ENCODE results near the gene CNTRL.
A peak's percentile ranks its signal among the peaks of the same experiment; 100 is the strongest.
"Not testable (repeated sequence)": the region's sequence is repeated elsewhere in the genome, so short reads cannot be mapped to it uniquely, and the experiment has no call there.

Gene CNTRL

DNA sequence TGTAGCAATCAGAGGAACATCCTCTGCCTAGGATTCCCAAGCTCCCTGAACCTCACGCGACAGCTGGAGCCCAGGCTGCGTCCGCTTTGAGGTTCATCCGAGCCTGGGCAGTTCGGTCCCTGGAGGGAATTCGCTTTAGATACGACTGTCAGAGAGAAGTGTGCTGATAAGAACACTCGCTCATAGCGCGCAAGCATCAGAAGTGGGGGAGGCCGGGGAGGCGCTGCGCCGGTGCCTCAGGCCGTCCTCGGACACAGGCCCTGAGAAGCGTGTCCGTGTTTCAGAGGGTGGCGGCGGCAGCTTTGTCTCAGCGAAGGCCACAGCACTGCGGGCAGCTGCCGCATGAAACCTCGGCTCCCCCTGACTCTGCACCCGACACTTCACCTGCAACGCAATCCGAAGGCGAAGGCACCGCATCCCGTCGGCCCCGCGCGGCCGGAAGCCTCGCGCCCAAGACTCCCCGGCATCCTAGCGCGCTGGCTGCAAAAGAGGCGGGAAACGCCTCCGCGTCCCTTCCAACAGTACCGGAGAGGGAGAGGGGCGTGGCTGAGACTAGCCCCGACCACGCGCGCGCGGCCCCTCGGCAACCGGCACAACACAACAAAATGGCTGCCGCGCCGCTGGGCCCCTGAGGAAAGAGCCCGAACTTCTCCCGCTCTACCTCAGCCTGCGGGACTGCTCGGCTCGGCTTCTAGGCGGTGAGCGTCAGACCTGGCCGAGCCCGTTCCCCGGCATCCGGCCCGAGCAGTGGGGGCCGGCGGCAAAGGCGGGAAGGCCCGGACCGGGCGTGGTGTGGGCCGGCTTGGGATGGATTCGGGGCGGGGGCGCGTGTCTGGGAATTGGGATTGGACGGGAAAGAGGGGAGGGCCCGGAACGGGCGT is at the start of gene CNTRL:
Gene CNTRL (plus strand): TSS at position 586 of the 881 bp plus-strand sequence. CDS start 13,372 bp downstream, outside the sequence.
- peak within 1 kb of the TSS; percentile 91 for H3K4me2 ChIP-seq
- H3K9me3 ChIP-seq: no peaks in the 10 kb centered on the region
- H3K4me3 ChIP-seq: peak within 1 kb of the TSS; percentile 83
- H3K4me1 ChIP-seq: peaks cover 46% of the 10 kb centered on the region
- no peak for TF ChIP-seq Cebpa-rat (IDR thresholded peaks at IDR 0.05)
- H3K27ac ChIP-seq: peak within 1 kb of the TSS; percentile 88
- peak within 1 kb of the TSS; percentile 88 for H3K9ac ChIP-seq
- peaks cover 15% of the 10 kb centered on the region; the same call in 1 of the 2 replicates for H4K20me1 ChIP-seq
- H3K36me3 ChIP-seq: 0 out of 2 replicates have a peak, but pooled peaks cover 7% of the 10 kb centered on the region
- no peaks in the 10 kb centered on the region for H3K27me3 ChIP-seq

DNA sequence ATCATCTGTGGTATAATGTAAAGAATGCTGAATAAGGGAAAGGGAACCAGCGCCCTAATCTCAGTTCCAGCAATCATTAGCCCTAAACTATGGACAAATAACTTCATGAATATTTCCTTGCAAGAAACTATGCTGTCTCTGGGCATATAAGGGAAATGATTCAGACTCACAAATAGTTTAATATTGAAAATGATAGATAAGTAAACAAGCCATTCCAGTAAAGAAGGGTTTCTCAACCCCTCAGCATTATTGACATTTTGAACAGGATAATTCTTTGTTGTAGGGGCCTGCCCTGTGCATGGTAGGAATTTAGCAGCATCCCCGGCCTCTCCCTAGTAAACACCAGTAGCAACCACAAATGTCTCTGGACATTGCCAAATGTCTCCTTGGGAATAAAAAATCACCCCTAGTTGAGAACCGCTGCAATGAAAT is 48.5 kb upstream of the CNTRL start:
- Histone ChIP-seq H3K4me1 (no peaks in the 10 kb centered on the region), H3K27me3 (no peaks in the 10 kb centered on the region), H3K4me2 (no peak overlapping the region), H3K9ac (no peak overlapping the region), H3K27ac (no peak overlapping the region), H3K9me3 (no peaks in the 10 kb centered on the region), H4K20me1 (no peaks in the 10 kb centered on the region), H3K4me3 (no peak overlapping the region), H3K36me3 (no peaks in the 10 kb centered on the region)
- no peak for TF ChIP-seq Cebpa-rat (IDR thresholded peaks at IDR 0.05)

DNA sequence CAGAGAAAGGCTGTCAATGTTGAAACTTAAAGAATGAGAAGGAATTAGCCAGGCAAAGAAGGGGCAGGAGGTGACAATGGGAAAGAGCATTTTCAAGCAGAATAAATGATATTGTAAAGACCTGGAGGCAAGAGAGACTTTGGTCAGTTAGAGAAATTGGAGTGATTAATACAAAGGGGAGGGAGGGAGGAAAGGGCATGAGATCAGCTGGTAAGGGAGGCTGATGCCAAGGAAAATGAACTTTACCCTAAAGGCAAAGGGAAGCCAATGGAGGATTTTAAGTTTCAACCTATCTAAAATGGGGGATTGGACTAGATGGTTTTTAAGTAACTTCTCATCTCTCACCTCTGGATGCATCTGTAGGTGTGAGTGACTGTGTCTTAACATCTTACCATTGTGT is 48.0 kb upstream of the CNTRL start:
- Histone ChIP-seq H4K20me1 (no peaks in the 10 kb centered on the region), H3K27me3 (no peaks in the 10 kb centered on the region), H3K4me3 (no peak overlapping the region), H3K27ac (no peak overlapping the region), H3K4me1 (no peaks in the 10 kb centered on the region), H3K36me3 (no peaks in the 10 kb centered on the region), H3K9me3 (no peaks in the 10 kb centered on the region), H3K4me2 (no peak overlapping the region), H3K9ac (no peak overlapping the region)
- no peak for TF ChIP-seq Cebpa-rat (IDR thresholded peaks at IDR 0.05)

DNA sequence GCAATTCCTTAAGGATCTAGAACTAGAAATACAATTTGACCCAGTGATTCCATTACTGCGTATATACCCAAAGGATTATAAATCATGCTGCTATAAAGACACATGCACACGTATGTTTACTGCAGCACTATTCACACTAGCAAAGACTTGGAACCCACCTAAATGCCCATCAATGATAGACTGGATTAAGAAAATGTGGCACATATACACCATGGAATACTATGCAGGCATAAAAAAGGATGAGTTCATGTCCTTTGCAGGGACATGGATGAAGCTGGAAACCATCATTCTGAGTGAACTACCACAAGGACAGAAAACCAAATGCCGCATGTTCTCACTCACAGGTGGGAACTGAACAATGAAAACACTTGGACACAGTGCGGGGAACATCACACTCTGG is 46.5 kb upstream of the CNTRL start:
- H3K4me3 ChIP-seq, H3K4me1 ChIP-seq, H3K9me3 ChIP-seq, H3K9ac ChIP-seq, H3K27me3 ChIP-seq, H3K4me2 ChIP-seq, H4K20me1 ChIP-seq, H3K36me3 ChIP-seq, H3K27ac ChIP-seq: not testable (repeated sequence)

GRCh38 chr9:121029469-121029868 is 45.3 kb upstream of the CNTRL start:
- no peaks in the 10 kb centered on the region for H3K4me1 ChIP-seq
- H3K27ac ChIP-seq: no peak overlapping the region
- H3K4me2 ChIP-seq: no peak overlapping the region
- H3K36me3 ChIP-seq: no peaks in the 10 kb centered on the region
- TF ChIP-seq Cebpa-rat (IDR thresholded peaks at IDR 0.05): no peak
- no peaks in the 10 kb centered on the region for H3K9me3 ChIP-seq
- no peaks in the 10 kb centered on the region for H4K20me1 ChIP-seq
- no peak overlapping the region for H3K9ac ChIP-seq
- H3K4me3 ChIP-seq: no peak overlapping the region
- H3K27me3 ChIP-seq: no peaks in the 10 kb centered on the region

DNA sequence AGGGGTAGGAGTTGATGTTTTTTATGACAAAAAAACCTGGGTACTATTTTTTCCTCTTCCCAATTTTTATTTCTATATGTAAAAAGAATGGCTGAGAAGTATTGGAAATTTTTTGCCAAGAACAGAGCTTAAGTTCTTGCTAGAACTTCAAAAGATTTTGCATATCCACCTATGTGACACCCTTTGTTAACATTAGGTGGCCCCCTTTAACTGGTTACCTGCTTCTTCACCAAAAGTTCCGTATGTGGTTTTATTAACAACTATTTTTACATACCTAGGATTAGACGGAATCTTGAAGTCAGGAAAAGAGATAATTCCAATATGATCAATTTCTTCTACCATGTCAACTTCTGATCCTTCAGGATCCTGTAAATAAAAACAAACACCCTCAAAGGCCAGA is 40.2 kb upstream of the CNTRL start:
- Histone ChIP-seq H3K4me3 (no peak overlapping the region), H3K9ac (no peak overlapping the region), H3K27me3 (no peaks in the 10 kb centered on the region), H3K4me2 (no peak overlapping the region), H3K27ac (no peak overlapping the region), H4K20me1 (no peaks in the 10 kb centered on the region), H3K4me1 (no peaks in the 10 kb centered on the region), H3K9me3 (no peaks in the 10 kb centered on the region), H3K36me3 (no peaks in the 10 kb centered on the region)
- TF ChIP-seq Cebpa-rat (IDR thresholded peaks at IDR 0.05): no peak

DNA sequence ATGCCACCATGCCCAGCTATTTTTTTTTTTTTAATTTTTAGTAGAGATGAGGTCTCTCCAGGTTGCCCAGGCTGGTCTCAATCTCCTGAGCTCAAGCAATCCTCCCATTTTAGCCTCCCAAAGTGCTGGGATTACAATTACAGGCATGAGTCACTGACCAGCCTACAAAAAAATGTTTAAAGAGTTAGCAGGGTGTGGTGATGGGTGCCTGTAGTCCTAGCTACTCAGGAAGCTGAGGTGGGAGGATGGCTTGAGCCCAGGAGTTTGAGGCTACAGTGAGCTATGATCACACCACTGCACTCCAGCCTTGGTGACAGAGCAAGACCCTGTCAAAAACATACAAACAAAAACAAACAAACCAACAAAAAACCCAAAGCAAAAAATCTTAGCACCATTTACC is 39.0 kb upstream of the CNTRL start:
- not testable (repeated sequence) for H3K27me3 ChIP-seq, H4K20me1 ChIP-seq, H3K27ac ChIP-seq, H3K4me3 ChIP-seq, H3K9me3 ChIP-seq, H3K4me2 ChIP-seq, H3K36me3 ChIP-seq, H3K4me1 ChIP-seq, H3K9ac ChIP-seq

DNA sequence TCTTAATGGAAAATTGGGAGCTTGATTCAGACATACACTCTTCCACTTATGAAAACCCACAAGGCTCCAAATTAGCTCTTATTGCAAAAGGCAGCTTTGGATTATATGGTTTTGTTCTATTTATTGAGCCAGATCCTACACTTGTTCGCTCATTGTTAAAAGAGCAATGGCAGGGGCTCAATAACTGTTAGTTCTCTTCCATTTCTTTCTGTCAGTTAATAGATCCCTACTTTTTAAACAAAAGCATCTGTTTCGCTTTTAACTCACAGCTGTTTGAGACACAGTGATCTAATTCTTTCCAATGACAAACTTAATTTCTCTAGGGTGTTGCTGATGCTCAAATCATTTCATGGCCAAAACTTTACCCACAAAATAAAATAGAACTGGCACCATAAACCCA is 36.4 kb upstream of the CNTRL start:
- TF ChIP-seq Cebpa-rat (IDR thresholded peaks at IDR 0.05): no peak
- H4K20me1 ChIP-seq: no peaks in the 10 kb centered on the region
- no peak overlapping the region for H3K27ac ChIP-seq
- no peak overlapping the region for H3K4me3 ChIP-seq
- H3K4me2 ChIP-seq: no peak overlapping the region
- no peaks in the 10 kb centered on the region for H3K9me3 ChIP-seq
- H3K27me3 ChIP-seq: no peaks in the 10 kb centered on the region
- H3K9ac ChIP-seq: no peak overlapping the region
- no peaks in the 10 kb centered on the region for H3K4me1 ChIP-seq
- H3K36me3 ChIP-seq: no peaks in the 10 kb centered on the region

GRCh38 chr9:121038804-121039203 is 36.0 kb upstream of the CNTRL start:
- no peak overlapping the region for H3K9ac ChIP-seq
- H3K9me3 ChIP-seq: no peaks in the 10 kb centered on the region
- H4K20me1 ChIP-seq: no peaks in the 10 kb centered on the region
- H3K4me3 ChIP-seq: no peak overlapping the region
- no peak overlapping the region for H3K4me2 ChIP-seq
- no peaks in the 10 kb centered on the region for H3K4me1 ChIP-seq
- H3K27ac ChIP-seq: no peak overlapping the region
- no peak for TF ChIP-seq Cebpa-rat (IDR thresholded peaks at IDR 0.05)
- H3K36me3 ChIP-seq: no peaks in the 10 kb centered on the region
- H3K27me3 ChIP-seq: no peaks in the 10 kb centered on the region

DNA sequence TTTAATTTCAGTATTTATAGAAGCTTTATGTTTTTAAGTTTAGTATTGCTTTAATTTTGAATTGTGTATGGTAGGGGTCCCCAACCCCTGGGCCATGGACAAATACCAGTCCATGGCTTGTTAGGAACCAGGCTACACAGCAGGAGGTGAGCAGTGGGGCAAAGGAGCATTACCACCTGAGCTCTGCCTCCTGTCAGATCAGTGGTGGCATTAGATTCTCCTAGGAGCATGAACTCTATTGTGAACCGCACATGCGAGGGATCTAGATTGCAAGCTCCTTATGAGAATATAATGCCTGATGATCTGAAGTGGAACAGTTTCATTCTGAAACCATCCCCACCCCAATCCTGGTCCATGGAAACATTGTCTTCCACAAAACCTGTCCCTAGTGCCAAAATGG is 26.6 kb upstream of the CNTRL start:
- no peak for TF ChIP-seq Cebpa-rat (IDR thresholded peaks at IDR 0.05)
- no peaks in the 10 kb centered on the region for H3K9me3 ChIP-seq
- H3K4me3 ChIP-seq: no peak overlapping the region
- H3K4me2 ChIP-seq: no peak overlapping the region
- H3K36me3 ChIP-seq: no peaks in the 10 kb centered on the region
- peaks cover 6% of the 10 kb centered on the region for H3K4me1 ChIP-seq
- H3K27ac ChIP-seq: no peak overlapping the region
- no peaks in the 10 kb centered on the region for H3K27me3 ChIP-seq
- no peaks in the 10 kb centered on the region for H4K20me1 ChIP-seq
- no peak overlapping the region for H3K9ac ChIP-seq

All from BLaER1 (cell line).